SHP77 (cell line): ENCODE data around the gene MBD2.
A peak's percentile ranks its signal among the peaks of the same experiment; 100 is the strongest.
"Not testable (repeated sequence)": the region's sequence is repeated elsewhere in the genome, so short reads cannot be mapped to it uniquely, and the experiment has no call there.

ENCODE experiments used
- DNase-seq, 2 experiments: peaks; one replicate each; lab custom pipeline; 2025; lab: John Stamatoyannopoulos, UW

Gene MBD2

DNA sequence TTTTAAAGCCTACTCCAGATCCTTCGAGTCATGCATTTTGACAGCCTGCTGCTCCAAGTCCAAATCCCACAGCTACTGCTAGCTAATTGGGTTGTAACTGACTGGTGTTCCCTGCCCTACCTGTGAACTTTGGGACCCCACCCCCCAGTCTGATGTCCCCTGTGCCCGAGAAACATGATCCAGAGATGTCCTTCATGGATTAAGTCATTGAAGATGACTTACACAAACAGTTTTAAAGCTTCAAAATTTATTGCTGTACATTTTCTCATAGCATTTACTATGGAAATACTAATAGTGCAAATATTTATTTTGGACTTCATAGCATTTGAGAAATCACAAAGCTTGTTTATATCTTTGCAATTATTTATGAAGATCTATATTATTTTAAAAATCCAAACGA, 73.1 kb downstream of the MBD2 start:
- DNase-seq, result no peak

DNA sequence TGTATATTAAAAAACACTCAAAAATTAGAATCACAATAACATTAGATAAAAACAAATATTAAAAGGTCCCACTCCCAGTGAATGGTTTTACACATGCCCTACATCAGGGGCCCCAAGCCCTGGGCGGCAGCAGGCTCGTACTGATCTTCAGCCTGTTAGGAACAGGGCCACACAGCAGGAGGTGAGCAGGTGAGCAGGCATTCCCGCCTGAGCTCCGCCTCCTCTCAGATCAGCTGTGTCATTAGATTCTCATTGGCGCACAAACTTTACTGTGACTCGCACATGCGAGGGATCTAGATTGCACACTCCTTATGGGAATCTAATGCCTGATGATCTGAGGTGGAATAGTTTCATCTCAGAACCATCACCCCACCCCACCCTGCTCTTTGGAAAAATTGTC, 74.2 kb downstream of the MBD2 start:
- no peak for DNase-seq

DNA sequence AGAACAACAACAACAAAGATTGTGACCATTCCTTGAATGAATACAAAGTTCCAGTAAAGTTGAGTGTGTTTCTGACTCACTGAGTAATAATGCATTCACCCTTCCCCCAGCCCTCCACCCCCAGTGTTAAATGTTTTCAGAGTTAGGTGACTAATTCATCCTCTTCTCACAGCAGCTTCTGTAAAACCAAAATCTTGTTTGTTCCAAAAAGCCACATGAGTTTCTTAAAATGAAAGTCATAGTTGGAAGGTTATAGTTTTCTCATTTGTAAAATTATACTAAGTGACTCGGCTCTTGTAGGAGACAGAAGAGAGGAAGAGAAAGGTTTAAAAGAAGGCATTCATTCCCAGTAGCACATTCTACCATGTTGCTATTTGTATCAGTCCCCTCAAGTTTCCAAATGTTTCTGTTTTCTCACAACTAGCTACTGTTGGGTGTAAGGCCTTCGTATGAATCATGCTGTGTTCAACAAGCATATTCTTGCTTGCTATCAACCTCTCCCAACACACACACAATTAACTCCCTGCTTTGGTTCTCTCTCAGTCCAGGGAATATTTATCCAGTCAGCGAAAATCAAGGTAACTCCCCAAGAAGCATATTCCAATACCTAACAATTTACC, 75.3 kb downstream of the MBD2 start:
- DNase-seq, result no peak

DNA sequence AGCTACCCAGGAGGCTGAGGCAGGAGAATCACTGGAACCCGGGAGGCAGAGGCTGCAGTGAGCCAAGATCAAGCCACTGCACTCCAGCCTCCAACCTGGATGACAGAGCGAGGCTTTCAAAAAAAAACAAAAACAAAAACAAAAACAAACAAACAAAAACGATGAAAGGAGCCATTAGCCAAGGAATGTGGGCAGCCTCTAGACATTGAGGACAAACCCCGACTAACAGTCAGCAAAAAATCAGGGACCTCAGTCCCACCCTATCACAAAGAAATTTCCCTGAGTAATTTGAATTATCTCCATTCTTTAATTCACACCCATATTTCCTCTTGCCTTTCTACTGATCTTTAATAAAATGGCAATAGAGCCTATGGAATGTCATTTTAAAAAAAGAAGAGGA, 75.8 kb downstream of the MBD2 start:
- no peak for DNase-seq

DNA sequence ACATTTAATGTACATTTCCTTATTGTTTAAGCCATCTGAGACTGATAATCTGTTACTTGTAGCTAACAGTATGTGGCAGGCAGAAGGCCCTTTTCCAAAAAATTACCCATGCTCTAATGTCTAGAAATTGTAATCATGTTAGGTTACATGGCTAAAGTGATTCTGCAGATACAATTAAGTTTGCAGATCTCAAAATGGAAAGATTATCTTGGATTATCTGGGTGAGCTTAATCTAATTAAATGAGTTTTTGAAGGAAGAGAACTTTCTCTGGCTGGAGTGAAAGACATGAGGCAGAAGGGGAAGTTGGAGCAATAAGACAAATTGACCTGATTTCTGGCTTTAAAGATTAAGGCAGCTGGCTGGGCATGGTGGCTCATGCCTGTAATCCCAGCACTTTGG, 76.3 kb downstream of the MBD2 start:
- no peak for DNase-seq

DNA sequence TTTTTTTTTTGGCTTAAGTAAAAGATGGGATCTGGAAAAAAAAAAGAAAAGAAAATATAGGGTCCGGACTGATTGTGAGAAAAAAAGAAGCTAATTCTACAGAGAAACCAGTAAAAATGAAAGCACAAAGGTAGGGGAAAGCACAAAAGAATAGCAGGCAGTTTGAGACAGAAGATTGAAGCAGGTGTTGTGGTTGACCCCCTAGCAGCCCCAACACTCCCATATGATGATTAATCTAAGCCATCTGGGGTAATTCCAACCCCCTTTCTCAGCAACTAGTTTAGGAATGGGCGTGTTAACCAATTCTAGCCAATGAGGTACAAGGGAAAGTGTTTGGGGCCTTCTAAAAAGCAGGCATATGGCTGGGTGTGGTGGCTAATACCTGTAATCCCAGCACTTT, 77.0 kb downstream of the MBD2 start:
- no peak for DNase-seq

DNA sequence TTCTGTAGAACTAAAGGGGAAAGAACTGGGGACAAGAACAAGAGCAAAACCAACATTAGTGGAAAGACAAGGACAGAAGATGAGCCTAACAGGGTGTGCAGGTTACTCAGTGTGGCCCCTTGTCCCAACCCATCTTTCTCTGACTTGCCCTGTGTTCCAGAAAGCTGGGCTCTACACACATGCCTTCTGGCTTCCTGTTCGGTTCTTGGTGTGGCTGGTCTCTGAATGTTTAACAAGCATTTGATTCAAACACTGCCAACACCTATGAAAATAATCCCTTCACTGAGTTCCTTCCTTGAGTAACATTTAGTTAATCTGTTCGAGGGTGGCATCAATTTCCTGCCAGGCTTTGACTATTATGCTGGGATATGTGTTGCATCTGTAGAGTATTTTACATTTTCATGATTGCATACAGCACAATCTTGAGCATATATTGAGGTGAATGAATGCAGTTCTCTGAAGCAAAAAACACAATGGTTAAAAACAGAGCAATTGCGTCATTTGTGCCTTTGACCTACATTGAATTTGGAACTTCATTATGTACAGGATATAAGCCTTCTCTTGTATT, 83.3 kb downstream of the MBD2 start:
- DNase-seq, result no peak

DNA sequence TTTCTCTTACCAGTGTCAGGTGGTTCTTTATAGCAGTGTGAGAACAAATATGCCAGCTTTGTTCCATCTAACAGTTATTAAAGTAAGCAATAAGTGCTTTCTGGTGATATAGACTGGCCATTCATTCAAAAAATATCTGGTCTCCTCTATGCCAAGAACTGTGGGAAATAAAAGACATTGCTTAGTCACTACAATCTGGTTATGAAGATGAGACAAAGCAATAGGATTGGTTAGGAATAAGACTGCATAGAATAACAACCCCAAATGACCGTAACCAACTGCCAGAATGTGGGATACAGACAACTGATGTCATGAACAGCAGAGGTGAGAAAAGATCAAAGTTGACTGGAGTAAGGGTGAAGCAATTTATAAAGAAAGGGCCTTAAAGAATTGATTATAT, 83.8 kb downstream of the MBD2 start:
- DNase-seq, result no peak

DNA sequence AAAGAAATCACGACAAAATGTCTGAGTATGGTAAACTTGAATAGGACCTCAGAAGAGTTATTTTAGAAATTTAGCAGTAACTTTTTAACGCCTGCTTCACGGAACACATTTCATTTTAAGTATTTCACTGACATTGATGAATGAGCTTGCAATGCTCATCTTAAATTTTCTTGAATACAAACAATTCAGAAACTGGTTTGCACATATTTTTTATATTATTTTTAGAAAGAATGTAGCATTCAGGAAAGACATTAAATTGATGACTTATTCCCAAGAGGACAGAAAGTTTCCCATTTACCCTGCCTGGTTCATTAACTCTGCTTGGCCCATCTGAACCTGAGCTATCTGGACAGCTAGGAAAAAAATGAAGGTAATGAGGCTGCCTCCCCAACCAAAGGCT, 89.3 kb downstream of the MBD2 start:
- no peak for DNase-seq

DNA sequence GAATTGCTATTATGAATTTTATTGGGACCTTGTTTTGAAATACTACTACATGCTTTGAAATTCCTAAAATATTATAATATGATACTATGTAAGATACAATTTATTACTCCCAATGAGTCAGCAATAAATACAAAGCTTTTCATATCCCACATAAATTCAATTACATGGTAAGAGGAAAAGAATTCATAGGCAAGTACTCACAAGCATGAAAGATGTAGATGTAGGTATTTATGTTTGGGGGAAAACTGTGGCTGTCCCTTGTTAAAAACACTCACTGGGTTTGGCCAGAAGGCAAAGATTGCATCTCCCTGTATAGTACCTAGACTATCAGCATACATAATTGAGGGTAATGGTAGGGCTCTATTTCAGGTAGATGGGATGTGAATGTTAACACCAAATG, 90.4 kb downstream of the MBD2 start:
- no peak for DNase-seq

DNA sequence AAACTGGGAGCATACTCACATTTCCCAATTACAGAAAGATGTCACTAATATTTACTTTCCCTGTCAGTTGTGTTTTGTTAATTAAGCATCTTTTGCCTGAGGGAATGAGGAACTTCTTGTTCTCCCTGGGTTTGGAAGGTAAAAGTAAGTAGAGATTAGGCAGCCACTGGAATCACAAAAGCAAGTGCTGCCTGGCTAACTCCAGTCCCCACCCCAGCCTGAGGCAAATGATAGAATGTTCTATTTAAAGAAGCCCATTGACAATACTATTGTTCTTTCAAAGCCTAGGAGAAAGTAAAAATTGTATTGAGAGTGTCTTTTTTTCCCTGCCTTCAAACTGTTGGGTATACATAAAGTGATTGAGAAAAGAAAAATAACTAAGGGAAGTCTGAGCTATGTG, 93.8 kb downstream of the MBD2 start:
- DNase-seq, result no peak

DNA sequence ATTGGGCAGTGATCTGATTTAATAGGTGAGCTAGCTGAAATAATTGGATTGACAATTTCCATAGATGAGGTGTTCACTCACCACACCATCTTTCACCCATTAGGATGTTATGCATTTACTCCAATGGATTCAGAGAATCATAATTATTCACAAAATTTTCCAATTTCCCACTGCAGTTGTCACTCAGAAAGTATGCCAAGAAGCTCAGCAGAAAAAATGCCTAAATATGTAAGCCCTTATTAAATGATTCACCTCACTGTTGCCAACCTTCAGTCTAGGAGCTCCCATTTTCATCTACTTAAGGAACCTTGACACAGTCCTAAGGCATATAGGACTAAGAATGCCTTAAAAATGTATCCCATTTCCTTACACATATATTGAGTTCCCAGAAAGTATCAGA, 94.3 kb downstream of the MBD2 start:
- no peak for DNase-seq

DNA sequence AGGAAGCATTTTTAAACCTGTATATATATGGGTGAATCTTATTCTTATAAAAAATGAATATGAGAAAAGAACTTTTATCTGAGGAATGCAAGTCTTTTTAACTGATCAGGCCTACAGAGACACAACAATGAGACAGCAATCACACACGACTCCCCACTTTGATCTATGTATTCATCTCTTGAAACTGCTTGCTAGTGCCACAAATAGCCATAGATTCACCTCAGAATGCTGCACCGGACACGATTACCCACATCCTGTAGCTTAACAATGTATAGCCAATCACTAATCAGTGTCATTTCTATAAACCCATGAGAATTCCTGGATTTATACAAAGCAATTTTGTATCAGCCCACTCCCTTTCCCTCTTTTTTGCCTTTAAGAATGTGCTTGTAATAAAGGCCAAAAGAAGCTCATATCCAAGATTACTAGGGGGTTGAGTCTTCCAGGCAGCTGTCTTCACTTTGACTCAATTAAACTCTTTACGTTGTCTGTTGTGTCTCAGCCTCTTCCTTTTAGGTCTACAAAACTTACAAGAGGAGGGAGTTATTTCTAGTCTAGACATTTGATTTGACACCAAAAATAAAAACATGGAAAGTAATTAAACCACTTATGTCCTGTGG, 94.9 kb downstream of the MBD2 start:
- DNase-seq, result no peak

DNA sequence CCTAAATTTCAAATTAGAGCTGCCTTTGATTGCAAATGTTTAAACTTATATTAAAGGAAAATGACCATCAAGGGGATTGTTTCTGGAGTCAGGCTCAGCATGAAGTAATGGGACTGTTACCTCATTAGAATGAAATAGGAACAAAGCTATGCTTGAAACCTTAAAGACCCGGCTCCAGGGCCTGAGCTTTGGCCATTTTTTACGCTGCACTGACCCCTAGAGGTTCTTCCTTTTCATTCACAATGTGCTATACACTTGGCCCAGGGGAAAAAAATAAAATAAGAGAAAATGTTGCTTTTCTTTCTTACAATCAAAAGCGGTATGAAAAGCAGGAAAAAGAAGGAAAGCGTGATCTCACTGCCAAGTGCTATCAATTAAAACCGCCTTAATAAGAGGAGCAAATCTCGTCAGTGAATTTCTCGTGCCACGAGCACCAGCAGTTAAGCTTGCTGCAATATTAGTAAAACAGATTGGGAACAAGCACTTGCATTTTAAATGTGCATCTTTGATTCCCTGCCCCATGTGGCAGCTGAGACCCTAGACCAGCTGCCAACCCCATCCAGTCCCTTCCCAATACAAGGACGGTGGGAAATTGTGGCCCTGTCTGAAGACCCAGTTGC, 96.6 kb downstream of the MBD2 start:
- DNase-seq, result peak in 1 of 2 experiments; percentile 60

DNA sequence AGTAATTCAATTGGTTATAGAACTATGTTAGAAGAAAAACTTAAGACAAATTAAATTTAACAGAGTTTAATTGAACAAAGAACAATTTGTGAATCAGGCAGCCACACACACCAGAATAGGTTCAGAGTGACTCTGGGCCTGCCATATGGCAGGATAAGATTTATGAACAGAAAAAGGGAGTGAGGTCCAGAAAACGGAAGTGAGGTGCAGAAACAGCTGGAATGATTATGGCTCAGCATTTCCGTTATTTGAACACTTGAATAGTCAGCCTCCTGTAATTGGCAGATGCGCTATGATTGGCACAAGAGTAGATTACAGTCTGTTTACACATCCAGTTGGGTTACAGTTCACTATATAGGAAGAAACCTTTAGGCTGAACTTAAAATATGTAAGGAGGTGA, 99.0 kb downstream of the MBD2 start:
- DNase-seq, result no peak

DNA sequence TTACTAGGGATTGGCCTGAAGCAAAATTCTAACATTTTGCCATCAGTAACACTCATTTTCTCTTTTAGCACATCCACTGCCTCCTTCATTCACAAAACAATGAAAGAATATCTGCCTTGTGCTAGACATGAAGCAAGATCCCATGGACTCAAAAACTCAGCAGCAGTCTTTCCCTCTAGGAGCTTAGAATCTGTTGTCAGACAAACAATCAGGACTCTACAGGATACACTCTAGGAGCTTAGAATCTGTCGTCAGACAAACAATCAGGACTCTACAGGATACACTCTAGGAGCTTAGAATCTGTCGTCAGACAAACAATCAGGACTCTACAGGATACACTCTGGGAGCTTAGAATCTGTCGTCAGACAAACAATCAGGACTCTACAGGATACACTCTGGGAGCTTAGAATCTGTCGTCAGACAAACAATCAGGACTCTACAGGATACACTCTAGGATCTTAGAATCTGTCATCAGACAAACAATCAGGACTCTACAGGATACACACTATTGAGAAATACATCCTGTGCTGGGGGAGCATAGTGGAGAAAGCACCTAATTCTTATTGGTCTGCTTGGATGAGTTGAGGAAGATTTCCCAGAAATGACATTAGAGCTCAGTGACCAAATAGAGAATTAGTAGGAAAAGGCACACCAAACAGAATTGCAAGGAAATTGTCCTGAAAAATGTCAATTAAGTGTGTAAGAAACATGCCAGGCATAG, 100.6 kb downstream of the MBD2 start:
- not testable (repeated sequence) for DNase-seq

DNA sequence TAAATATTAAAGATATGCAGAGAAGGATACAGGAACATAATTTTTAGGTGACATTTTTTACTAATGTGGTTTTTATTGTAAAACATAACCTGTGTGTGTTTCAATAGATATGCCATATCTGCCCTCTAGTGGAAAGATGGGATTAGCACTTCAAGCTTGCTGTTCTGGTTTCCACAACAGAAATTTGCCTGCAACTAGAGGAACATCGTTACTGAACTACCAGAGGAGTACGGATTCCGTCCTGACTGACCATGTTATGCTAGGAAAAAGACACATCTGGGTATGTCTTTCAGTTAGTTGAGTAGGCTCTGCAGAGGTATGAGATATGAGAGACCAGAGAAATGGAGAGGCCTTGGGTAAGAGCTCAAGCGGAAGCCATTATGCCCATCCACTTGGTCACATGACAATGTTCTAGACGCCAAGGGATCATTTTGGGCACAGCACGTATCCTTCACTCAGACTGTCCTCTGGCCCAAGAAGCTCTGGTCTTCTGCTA, 104.9 kb downstream of the MBD2 start:
- DNase-seq, result peak; percentile 32 to 44

DNA sequence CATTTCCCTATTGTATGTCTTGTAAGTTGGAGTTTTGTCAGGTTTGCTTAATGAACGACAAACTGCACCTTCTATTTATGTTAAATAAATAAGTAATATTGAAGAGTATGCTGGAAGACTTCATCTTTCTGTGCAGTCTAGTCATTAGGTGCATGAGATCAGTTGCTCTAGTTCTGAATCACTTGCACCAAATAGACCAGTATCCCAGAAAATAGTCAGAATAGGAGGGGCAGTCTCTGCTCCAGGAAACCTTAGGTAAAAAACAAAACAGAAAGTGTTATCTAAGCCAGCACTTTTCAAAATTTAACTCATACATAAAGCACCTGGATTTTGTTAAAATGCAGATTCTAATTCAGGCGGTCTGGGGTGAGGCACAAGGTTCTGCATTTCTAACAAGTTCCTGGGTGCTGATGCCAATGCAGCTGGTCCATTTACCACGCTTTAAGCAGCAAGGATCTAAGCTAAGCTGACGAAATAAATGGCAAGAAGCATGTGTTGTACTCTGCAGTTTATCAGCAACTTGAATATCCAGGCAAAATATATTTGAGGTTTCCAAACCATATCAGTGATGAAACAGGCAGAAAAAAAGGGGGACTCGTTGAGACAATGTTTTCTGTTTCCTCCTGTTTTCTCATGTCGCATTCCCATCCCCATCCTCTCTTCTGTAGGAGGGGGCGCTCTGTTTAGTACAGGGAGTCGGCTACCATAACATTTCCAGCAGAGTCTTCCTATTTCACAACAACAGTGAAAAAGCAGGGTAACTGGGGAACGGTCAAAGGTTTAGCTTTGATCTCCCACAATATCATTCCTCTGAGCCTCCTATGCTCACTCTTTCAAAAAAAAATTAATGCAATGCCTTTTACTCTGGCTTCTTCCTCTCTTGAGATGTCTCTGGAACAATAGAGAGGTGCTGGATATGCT, 106.4 kb downstream of the MBD2 start:
- DNase-seq, result no peak

DNA sequence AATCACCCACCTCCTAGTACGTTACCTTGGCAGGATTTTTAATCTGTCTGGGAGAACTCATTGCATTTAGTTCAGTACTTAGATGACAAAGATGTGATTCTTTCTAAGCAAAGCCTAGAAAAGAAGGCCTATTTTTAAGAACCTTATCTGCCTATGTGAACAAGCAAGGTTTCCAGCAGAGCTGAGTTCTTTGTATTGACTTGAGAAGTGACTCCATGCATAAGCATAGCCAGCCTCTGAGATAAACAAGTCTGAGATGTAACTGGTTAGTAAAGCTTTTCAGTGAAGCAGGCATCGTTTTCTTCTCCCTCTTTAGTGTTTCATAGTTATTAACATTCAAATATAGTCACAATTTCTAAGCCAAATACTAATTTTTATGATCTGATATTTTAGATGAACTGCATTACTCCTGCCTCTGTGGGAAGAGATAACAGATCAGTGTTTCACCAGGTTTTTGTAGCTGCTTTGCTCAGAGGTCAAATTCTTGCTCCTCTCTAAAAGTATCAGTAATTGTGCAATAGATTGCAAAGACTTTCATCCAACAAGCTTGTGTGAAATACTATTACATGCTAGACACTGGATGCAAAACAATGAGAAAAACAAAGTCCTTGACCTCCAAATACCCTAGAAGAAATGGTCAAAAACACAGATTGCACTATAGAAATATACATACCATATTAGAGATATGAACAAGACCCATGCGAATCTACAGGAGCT, 107.8 kb downstream of the MBD2 start:
- DNase-seq, result no peak

DNA sequence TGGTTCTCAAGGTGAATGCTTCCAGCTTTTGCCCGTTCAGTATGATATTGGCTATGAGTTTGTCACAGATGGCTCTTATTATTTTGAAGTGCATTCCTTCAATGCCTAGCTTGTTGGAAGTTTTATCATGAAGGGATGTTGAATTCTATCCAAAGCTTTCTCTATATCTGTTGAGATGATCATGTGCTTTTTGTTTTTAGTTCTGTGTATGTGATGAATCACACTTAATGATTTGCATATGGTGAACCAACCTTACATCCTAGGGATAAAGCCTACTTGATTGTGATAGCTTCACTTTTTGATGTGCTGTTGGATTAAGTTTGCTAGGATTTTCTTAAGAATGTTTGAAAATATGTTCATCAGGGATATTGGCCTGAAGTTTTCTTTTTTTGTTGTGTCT, 112.1 kb downstream of the MBD2 start:
- DNase-seq, result no peak

DNA sequence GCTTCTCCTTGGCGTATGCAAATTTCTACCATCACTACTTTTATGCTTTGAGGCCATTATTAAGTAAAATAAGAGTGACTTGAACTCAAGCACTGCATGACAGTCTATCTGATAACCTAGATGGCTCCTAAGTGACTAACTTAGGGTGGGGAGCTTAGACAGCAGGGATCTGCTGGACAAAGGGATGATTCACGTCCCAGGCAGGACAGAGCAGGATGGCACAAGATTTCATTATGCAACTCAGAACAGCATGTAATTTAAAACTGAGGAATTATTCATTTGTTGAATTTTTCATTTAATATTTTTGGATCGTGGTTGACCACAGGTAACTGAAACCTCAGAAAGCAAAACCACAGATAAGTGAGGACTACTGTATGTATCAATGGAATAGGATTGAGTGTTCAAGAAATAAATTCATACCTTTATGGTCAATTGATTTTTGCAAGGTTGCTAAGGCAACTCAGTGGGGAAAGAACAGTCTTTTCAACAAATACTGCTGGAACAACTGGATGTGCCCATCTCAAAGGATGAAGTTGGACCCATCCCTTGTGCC, 115.3 kb downstream of the MBD2 start:
- DNase-seq, result no peak
